ENCODE measurements around the gene HOMER3.
"Not testable (repeated sequence)": the region's sequence is repeated elsewhere in the genome, so short reads cannot be mapped to it uniquely, and the experiment has no call there.

Gene HOMER3

GRCh38 chr19:18954094-18954493, 13.1 kb upstream of the HOMER3 start:
- no peak for DNase-seq (ENCODE audit: low read depth in 2 of 3, low spot score in 2 of 3)

DNA sequence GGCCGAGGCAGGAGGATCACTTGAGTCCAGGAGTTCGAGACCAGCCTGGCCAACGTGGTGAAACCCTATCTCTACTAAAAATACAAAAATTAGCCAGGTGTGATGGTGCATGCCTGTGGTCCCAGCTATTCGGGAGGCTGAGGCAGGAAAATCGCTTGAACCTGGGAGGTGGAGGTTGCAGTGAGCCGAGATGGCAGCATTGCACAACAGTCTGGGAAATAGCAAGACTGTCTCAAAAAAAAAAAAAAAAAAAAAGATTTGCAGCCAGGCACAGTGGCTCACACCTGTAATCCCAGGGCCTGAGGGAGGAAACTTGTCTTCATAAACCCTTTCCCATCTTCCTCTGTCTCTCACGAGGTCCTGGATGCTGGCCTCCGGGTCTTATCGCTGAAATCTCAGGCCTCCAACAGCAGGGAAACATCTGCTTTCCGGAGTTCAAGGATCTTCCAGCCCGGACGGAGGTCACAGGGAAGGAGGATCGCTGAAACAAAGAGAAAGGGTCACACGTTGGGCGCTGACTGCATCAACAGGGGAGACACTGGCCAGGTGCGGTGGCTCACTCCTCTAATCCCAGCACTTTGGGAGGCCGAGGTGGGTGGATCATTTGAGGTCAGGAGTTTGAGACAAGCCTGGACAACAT, 11.5 kb upstream of the HOMER3 start:
- DNase-seq (ENCODE audit: low read depth in 2 of 3, low spot score in 2 of 3) = not testable (repeated sequence)

DNA sequence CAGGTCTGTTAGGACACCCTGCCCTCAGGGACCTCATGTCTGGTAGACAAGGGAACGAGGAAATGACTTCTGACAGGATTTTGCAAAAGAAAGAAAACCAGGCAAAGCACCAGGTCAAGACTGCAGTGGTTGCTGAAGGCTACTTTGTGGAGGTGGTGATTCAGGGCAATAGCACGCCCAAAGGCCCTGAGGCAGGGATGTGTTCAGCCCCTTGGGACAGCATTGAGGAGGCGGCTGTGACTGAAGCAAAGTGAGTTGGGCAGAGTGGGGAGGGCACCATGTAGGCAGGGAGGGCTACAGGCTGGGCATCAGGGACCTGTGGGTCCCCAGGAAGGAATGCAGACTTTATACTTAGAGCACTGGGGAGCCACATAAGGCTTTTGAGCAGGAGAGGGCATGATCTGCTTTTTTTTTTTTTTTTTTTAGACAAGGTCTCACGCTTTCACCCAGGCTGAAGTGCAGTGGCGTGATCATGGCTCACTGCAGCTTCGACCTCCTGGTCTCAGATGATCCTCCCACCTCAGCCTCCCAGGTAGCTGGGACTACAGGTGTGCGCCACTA, 10.8 kb upstream of the HOMER3 start:
- no peak for DNase-seq (ENCODE audit: low read depth in 2 of 3, low spot score in 2 of 3)

DNA sequence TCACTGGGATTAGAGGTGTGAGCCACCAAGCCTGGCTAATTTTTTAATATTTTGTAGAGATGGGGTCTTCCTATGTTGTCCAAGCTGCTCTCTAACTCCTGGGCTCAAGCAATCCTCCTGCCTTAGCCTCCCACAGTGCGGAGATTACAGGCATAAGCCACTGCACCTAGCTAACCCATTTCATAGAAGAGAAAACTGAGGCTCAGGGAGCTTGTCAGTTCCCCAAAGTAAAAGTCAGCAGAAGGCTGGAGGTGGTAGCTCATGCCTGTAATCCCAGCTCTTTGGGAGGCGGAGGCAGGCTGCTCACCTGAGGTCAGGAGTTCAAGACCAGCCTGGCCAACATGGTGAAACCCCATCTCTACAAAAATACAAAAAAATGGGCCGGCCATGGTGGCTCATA, 8.8 kb upstream of the HOMER3 start:
- DNase-seq (ENCODE audit: low read depth in 2 of 3, low spot score in 2 of 3) = no peak

DNA sequence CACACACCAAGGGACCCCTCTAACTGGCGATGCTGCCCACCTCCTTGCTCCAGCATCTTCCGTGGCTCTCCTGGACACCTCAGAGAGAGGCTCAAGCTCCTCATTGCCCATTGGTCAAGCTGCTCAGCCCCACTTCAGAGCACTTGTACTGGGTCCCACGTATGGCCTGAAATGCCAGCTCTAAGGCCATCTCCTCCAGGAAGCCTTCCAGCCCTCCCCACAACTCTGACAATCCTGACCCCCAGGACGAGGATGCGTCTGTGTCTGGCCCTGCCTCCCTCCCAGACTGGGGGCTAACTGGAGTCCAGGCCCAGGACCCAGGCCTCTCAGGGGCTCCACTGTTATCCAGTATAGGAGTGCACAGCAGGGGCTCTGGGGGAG, 7.9 kb upstream of the HOMER3 start:
- DNase-seq (ENCODE audit: low read depth in 2 of 3, low spot score in 2 of 3) = no peak

GRCh38 chr19:18948075-18948975, 7.3 kb upstream of the HOMER3 start:
- no peak for DNase-seq (ENCODE audit: low read depth in 2 of 3, low spot score in 2 of 3)

DNA sequence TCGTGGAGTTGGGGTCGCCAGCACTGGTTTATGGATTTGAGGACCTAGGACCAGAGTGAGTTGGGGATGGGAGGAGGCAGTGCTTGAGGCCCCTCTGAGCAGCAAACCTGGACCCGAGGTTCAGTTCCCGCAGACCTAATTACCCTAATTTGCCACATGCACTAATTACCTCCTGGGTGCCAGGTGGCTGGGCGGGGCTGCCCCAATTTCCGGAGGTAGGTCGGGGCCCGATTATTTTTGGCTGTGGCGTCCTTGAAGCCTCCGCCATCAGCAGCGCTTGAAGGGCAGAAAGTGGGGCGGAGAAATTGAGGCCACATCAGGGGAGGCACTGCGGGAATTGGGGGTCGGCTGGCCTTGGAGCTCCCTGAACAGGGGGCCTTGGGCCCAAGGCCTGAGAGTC, 5.9 kb upstream of the HOMER3 start:
- DNase-seq (ENCODE audit: low read depth in 2 of 3, low spot score in 2 of 3) = no peak

DNA sequence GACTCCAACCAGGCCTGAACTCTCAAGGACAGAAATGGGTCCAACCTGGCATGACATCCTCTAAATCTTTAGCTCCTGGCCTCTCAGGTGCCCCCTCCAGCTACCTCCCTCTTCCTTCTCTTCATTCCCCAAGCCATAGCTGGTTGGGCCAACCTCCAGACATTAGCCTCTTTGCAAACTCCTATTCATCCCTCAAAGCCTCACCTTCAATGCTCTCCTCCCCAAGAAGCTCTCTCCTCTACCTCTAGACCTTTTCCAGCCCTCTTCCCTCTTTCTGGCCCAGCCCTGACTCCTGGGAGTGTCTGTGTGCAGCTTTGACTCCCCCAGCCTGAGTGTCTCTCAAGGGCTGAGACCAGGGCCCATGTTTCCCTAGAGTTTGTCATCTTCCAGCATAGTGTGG, 5.3 kb upstream of the HOMER3 start:
- DNase-seq (ENCODE audit: low read depth in 2 of 3, low spot score in 2 of 3) = no peak

- no peak for DNase-seq (ENCODE audit: low read depth in 2 of 3, low spot score in 2 of 3)
Measured at GRCh38 chr19:18945297-18945696, 4.3 kb upstream of the HOMER3 start.

- no peak for DNase-seq (ENCODE audit: low read depth in 2 of 3, low spot score in 2 of 3)
Measured at GRCh38 chr19:18943465-18943864, 2.4 kb upstream of the HOMER3 start.

- no peak for DNase-seq (ENCODE audit: low read depth in 2 of 3, low spot score in 2 of 3)
Measured at GRCh38 chr19:18942692-18943091, 1.7 kb upstream of the HOMER3 start.

DNA sequence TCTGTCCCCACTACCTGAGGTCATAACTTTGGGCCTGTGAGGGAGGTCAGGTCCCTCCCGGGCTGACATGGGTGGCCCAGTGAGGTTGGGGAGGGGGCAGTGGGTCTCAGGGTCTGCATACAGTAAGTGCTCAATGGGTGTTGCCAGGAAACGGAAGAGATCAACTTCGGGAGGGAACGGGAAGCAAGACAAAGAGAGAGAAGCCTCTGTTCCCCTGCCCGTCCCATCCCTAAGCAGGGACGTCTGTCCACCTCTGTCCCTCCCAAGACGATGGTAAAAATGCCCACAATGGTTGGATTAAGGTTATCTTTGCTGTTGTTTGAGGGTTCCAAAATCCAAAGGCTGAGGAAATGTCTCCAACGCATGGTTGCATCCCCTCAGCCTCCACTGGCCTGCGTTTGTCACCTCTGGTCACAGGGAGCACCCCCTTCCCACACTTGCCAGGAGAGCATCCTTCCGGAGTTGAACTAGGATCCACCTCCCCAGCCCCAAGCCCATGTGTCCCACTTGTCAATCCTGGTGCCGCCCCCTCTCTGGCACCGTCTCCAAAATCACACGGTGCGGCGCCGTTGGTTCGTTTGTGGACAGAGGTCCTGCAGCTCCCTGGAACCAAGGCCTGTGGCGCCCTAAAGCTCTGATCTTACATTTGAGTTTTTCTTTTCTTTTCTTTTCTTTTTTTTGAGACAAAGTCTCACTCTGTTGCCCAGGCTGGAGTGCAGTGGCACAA, 774 bp upstream of the HOMER3 start:
- DNase-seq (ENCODE audit: low read depth in 2 of 3, low spot score in 2 of 3) = no peak

DNA sequence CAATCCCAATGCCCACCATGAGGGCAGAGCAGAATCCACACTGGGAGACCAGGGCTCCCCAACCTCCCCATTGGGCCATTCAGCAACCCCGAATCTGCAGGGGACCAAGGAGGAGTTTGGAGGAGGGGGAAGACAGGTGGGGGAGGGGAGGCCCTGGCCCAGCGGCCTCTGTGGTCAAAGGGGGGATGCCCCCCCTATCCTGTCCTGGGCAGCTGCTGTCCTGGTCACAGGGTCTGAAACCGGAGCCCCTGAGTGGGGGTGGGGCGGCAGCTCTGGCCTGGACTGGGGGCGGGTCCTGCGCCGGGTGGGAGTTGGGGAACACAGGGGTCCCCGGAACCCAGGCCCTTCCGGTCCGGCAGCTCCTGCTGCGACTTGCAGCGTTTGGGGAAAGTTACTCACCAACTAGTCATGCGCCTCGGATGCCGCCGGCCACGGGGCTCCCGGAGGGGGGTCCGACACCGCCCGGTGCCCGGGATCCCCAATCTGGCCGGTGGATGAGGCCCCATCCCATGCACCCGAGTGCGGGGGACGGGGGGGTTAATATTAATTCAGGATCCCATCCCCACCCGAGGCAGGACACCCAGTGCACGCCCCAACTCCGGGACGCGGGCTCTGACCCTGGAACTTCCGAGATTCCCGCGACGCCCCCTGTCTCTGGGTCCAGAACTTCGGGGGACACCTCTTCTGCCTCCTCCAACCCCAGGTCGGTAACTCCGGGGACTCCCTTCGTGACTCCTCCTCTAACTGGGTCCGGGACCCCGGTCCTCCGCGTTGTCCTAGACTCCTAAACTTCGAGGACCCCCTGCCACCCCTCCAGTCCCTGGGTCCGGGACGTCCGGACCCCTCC, 872 bp downstream of the HOMER3 start:
- DNase-seq (ENCODE audit: low read depth in 2 of 3, low spot score in 2 of 3) = no peak

DNA sequence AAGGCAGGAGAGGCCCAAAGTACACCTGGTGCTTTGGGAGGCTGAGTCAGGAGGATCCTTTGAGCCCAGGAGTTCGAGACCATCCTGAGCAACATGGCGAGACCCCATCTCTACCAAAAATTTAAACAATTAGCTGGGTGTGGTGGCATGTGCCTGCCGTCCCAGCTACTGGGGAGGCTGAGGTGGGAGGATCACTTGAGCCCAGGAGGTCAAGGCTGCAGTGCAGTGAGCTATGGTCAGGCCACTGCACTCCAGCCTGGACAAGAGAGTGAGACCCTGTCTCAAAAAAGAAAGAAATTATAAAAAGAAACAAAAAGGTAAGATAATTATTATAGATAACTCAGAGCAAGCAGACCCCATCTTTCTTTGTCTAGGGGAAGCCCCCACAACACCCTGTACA, 1.9 kb downstream of the HOMER3 start:
- DNase-seq (ENCODE audit: low read depth in 2 of 3, low spot score in 2 of 3) = no peak

DNA sequence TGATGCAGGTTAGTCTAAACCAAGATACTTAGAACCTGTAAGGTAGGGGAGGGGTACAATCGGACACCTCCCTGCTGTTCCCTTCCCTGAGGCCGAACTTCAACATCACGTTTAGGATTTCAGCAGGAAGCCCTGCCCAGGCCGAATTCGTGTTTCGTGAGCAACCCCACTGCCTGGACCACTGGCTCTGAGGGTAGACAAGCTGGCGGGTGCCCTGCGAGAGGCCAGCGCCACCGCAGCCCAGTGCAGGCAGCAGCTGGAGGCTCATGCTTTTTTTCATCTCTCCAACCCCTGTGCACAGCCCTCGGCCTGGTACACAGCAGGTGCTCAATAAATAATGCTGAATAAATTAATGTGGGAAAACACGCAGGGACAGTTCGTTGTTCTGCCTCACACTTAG, 7.7 kb downstream of the HOMER3 start:
- DNase-seq (ENCODE audit: low read depth in 2 of 3, low spot score in 2 of 3) = no peak

- peak; percentile 48 to 75 (median 65) for DNase-seq (ENCODE audit: low read depth in 2 of 3, low spot score in 2 of 3)
Measured at GRCh38 chr19:18932216-18932841, 8.7 kb downstream of the HOMER3 start.

DNA sequence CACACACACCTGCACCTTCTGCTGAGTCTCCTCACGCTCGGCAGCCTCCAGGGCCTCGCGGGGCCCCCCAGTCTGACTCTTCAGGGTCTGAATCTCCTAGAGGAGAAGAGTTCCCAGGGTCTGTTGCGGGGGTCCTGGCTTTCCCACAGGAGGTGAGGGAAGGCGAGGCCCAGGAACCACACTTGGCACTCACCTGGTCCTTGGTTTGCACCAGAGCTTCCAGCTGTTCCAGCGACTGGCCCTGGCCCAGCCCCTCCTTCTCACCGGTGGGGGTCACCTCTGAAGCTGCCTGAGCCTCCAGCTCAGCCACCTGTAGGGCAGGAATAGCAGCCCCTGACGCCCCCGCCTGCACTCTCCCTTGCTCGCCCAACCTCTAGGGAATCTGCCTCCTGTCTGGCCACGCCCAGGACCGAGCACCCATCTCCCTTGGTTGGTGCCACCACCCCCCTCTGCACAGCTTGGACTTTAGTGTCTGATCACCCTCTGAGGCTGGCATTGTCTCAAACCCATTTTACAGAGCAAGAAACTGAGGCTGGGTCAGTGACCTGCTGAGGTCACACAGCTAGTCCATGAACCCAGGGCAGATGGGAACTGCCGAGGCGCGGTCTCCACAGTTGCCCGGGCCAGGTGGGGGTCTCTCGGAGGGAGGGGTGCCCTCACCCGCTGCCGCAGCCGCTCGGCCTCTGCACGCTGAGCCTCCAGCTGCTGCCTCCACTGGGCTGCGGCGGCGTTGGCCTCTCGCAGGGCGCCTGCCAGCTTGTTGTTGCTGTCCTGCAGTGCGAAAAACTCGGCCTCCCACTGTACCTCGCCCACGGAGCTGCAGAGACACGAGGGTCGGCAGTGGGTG, 9.5 kb downstream of the HOMER3 start:
- DNase-seq (ENCODE audit: low read depth in 2 of 3, low spot score in 2 of 3) = no peak

- no peak for DNase-seq (ENCODE audit: low read depth in 2 of 3, low spot score in 2 of 3)
Measured at GRCh38 chr19:18929311-18929710, 11.7 kb downstream of the HOMER3 start.

DNA sequence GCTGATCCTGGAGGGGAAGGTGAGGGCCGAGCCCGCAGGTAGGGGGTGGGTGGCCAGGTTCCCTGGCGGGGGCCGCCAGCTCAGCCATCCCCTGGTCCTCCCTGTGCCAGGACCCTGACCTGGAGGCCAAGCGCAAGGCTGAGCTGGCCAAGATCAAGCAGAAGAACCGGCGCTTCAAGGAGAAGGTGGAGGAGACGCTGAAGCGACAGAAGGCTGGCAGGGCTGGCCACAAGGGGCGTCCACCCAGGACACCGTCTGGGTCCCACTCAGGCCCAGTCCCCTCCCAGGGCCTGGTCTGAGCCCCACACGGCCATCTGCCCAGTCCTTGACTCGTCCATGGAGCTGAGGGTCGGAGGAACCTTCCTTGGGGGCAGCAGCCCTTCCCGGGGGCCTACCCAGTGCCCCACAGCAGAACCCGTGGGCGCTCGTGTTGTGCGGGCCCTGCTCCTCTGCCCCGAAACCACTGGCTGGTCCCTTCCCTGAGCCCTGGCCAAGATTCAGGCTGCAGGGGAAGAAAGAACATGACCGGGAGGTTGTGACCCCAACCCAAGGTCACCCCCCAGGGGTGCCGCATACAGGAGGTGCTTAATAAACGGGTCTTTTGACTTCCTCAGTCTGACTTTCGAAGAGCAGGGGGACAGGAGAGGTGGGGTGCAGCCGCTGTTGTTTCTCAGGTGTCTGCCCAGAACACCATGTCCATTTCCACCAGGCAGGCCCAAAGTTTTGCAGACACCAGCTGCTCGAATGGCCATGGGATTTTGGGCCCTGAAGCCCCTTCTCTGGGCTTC, 12.8 kb downstream of the HOMER3 start:
- DNase-seq (ENCODE audit: low read depth in 2 of 3, low spot score in 2 of 3) = no peak

Measured in activated CD8-positive, alpha-beta memory T cell treated with anti-CD3 and anti-CD28 coated beads for 48 hours (primary cell).